Activated CD8-positive, alpha-beta memory T cell treated with anti-CD3 and anti-CD28 coated beads for 1 hour (primary cell): ENCODE data around the gene P2RX3.

Source experiments
- DNase-seq, 2 donors: peaks; one replicate each; pipeline ENCODE4 v3.0.0-alpha.2; 2020; ENCODE audit warnings: low read depth in 1 of 2; ENCODE audit errors: extremely low read depth in 1 of 2

The P2RX3 gene

GRCh38 chr11:57414612-57415212, 76.6 kb downstream of the P2RX3 start:
- no peak for DNase-seq

DNA sequence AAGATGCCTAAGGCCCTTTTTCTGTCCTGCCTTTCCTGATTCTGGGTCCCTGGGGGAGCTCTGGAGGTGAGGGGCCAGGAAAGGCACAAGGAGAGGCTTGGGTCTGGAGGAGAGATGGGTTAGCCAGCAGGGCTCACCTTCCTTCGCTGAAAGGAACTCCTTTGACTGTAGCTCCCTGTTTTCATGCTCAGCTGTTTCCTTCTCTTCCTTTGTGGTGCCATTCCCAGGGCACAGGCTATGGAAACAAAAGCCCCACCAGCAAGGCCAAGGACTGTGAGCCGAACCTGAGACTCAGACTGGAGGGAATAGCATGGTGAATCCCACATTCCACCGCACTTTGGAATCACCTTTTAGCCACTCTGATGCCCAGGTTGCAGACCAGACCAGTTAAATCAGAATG, 78.3 kb downstream of the P2RX3 start:
- DNase-seq, result no peak

DNA sequence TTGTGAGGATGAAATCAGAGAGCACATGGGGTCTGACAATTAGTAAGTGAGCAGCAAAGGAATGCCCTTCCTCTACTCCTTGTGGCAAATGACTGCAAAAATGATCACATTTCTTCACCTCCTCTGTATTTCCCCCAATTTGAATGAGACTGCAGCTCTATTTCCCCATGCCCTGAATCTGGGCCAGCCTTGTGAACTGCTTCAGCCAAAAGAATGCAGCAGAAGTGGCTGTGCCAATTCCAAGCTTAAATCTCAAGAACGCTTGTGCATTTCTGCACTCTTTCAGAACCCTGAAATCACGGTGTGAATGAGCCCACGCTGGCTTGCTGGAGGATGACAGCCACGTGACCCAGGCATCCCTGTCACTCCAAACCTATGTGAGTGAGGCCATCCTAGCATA, 78.9 kb downstream of the P2RX3 start:
- no peak for DNase-seq

- DNase-seq, result no peak
These were observed 80.0 kb downstream of the P2RX3 start for GRCh38 chr11:57418131-57418530.

DNA sequence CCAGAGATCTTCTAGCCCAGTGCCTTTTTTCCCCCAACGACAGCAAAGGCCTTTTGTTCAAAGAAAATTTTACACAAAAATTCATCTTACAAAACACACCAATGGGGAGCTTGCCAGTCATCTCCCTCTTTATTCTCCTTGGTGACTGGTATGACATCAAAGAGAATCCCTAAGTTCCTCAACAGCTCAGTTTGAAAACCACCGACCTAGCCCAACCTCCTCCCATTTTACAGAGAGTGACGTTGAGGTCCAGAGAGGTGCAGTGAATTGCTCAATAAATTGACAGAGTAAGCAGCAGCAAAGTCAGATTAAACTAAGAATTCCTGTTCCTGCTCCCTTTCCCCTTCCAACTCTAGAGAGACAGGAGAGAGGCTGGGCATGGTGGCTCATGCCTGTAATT, 81.0 kb downstream of the P2RX3 start:
- DNase-seq, result no peak

DNA sequence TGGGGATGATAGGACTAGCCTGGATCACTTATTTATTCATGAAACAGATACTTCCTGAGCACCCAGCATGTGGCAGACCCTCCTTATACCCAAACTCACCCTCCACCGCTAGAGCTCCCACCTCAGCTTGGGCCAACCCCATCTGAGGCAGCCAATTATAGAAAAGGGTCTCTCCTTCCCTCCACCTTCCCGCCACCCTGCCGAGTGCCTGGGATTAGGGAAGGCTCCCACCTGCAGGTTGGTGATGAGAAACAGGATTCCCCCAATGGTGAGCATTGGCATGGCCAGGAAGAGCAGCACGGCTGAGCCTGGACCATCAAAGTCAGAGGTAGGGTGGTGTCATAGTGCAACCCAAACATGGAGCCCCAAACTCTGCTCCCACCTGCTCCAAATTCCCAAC, 82.9 kb downstream of the P2RX3 start:
- no peak for DNase-seq

DNA sequence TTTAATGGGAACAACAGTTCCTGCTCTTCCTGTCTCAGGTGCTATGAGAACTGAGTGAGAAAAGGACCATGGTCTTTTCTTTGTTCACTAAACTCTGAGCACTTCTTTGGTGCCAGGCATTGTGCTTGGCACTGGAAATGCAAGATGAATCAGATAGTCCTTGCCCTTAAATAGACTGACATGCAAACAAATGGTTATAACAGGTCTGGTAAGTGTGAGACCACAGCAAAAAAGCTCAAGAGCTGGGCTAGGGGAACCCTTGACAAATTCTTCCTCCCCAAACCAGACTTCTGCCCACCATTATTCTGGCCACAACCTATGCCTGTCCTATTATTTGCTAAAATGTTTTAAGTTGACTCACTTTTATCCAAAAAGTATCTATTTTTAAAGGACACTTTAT, 83.7 kb downstream of the P2RX3 start:
- DNase-seq, result no peak
